ENCODE measurements around the gene CTDP1.

The CTDP1 gene

GRCh38 chr18:79644666-79645057 is 34.9 kb upstream of the CTDP1 start:
- DNase-seq = no peak

DNA sequence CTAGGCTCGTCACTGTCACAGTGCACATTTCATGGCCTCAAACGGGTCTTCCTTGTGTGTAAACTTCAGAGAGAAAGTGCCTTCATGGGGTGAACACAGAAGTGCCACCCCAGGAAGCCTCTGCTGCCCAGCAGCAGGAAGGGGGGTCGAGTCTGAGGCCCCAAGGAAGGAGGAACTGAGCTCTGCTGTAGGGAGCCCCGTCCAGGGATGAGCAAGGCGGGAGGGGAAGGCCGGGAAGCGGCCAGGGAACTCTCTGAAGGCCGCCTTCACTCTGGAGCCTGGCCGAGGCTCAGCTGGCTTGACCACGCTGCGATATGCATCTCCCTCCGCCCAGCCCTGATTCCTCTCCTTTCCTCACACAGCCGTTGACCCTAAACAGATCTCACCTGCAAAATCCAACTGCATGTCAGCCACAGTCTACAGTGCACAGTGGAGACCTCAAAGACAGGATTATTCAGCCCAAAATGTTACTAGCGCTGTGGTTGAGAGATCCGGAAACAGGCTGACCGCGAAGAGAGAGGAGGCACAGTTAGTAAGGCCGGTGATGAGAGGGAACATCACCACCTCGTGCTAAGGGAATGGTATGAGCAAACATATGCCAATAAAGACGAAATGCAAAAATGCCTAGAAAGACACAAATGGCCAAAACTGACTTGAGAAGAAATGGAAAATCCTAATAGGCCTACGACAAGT is 34.2 kb upstream of the CTDP1 start:
- no peak for DNase-seq

DNA sequence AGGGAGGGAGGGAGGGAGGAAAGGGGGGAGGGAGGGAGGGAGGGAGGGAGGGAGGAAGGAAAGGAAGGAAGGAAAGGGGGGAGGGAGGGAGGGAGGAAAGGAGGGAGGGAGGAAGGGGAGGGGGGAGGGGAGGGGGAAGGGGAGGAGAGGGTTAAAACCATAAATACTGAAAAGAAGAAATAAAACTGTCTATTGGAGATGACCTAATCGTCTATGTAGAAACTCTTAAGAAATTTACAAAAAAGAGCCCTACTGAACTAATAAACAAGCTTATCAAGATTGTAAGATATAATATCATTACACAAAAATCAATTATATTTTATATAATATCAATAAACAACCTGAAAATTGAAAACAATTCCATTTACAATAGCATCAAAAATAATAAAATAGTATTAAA is 32.3 kb upstream of the CTDP1 start:
- no peak for DNase-seq

DNA sequence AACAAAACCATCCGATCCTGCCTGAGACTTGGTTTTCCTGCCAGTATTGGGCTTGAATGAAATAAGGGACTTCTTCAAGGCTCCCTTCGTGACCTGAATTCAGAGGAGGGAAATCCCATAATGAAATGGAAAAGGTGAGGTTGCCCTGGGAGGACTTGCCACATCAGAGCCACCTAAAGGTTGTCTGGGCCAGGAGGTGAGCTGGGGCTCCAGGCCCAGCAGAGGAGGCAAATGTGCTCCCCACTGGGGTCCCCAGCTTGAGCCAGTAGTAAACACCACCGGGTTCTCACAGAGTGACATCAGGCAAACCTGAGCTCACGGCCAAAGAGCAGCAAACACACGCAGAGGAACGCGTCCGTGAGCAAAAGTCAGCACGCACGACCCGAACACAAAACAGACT is 28.6 kb upstream of the CTDP1 start:
- no peak for DNase-seq

DNA sequence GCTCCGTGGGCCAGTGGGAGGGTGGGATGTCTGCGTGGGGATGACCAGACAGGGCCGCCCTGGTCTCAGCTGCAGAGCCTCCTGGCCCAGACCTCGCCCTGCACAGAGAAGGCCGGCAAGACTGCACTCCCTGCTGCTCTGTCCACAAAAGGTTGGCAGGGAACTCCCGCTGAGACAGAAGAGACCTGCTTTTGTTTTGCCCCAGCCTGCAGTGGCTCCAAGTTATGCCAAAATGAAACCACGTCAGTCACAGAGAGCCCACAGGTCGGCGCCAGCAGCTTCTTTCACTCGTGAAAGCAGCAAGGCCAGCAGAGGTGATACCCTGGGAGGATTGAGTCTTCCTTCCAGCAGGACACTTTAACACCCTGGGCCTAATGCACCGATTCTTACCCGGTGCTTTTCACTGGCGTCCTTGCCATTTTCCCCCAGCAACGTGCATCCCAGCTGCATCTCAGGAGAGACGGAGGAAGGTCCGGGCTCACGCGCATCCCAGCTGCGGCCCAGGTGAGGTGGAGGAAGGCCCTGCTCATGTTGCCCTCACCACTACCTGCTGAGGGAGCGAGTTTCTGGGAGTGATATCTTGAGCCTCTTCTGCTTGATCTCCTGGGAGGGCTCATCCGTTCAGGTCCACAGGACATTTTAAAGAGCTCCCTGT is 22.1 kb upstream of the CTDP1 start:
- no peak for DNase-seq

DNA sequence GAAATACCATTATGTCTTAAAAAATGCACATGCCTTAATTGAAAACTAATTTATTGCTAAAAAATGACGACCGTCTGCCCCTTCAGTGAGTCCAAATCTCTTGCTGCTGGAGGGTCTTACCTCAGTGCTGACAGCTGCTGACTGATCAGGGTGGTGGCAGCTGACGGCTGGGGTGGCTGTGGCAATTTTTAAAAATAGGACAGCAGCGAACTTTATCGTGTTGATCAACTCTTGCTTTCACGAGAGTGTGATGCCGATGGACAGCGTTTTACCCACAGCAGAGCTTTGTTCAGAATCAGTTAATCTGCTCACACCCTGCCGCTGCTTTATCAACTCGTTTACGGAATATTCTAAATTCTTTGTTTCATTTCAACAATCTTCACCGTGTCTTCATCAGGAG is 21.2 kb upstream of the CTDP1 start:
- no peak for DNase-seq

GRCh38 chr18:79659733-79660132 is 19.9 kb upstream of the CTDP1 start:
- no peak for DNase-seq

DNA sequence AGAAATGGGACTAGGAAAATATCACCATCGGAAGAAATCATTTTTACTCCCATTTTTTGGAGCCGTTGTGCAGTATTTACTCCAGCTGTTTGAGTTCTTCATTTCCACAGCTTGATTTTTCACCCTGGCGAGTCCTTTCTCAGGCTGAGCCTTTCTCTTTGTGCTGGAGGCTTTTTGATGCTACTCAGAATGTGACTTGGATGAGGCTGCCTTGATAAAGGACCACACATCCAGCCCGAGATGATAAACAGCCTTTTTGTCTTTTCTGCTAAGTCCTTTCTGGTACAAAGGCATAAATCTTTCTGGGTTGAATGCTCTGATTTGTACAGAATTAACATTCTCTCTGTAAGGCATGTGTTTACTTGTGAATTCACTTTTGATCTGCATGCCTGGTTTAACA is 17.6 kb upstream of the CTDP1 start:
- no peak for DNase-seq

DNA sequence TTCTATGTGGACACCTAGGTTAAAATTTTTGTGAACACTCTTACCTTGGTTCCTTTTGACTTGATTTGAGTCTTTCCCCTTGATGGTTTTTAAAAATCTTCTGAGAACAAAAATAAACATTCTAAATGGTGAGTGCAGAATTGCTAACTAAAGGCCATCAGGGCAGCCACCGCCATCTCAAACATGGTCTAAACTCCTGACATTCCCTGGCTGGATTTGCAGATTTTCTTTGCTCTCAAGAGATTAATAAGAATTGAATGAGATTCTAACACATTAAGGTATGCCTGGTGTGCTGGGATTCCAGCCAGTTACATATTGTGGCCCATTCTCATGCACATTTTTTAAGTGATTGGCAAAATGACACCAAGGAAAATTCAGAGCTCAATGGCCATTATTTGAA is 17.2 kb upstream of the CTDP1 start:
- DNase-seq = no peak

GRCh38 chr18:79664525-79665125 is 15.0 kb upstream of the CTDP1 start:
- DNase-seq = no peak

GRCh38 chr18:79668203-79668602 is 11.4 kb upstream of the CTDP1 start:
- DNase-seq = no peak

DNA sequence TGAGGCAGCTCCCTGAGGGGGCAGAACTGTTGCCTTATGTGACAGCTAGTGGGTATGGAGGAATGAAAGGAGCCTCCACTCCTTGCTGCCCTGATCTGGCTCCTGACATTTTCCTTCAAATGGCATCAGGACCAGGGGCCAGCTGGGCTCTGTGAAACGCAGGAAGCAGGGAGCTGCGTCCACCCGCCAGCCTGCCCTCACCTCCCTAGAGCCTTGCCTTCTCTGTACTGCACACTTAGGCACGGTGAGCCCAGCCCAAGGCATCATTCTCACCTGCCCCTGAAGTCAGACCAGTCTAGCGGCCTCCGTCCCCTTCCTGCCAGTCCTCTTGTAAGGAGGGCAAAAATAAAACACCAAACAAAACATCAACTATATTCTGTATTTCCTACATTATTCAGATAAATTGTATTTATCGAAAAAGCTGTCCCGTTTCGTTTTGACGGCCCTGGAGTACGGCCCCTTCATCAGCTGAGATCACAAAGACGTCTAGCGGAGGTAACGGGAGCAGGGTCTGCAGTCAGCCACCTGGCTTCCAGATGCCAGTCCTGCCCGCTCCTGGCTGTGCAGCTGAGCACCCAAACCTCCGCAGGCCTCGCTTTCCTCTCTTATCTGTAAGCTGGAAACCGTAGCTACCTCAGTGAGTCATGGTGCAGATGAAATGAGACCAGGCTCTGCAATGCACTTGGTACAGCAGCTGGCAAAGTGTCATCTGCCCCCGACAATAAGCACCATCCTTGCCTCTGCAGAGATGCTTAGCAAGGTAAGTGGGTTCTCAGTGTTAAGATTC is 6.9 kb upstream of the CTDP1 start:
- no peak for DNase-seq

- no peak for DNase-seq
These were observed 2.4 kb upstream of the CTDP1 start for GRCh38 chr18:79677221-79677620.

DNA sequence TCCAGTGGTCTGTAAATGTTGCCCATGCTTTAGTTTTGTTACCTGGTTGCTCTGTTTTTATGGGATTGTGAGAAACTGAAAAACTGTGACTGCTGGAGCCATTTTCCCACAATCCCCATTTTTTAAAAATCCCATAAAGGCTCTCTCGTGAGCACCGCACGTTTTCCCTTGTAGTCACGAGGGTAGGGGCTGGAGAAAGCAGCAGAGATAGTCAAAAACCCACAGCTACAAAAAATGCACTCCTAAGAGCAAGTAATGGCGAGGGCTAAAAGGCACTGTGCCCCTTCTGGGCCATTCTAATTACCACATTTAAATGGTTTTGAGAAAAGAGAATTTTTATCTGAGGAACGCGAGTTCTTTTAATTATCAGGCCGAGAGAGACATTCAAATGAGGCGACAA is 1.8 kb upstream of the CTDP1 start:
- DNase-seq = no peak

DNA sequence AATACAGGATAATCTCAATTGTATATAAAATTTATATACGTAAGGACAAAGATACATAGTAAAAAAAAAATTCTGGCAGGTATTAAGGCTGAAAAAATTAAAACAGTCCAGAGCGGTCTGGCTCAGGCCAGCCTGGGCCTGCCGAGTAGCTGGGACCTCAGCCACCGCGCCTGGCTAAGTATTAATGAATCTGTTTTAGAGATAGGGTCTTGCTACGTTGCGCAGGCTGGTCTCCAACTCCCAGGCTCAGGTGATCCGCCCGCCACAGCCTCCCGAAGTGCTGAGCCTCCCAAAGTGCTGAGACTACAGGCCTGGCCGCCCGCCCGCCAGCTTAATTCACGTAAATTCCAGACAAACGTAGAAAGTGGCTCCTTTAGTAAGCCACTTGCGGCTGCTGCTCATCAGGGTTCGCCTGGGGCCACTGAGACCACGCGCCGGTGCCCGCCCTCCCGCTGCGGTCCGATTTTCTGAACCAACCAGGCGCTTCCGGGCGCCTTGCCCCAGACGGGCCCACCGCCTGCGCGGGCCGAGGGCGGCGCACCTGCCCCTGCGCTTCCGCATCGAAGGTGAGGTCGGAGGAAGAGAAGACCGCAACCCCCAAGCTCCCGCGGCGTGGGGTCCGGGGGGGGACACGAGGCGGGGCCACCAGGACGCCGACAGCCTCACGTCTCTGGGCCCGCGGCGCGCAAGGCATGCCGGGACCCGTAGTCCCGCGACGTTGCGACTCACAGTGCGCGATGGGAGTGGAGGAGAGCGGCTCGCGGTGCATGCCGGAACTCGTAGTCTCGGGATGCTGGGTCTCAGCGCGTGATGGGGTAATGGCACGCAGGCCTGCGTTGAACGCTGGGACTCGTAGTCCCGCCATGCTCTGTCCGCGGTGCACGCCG is 695 bp upstream of the CTDP1 start:
- DNase-seq = peak; percentile 99

- DNase-seq = peak; percentile 88
These were observed 687 bp downstream of the CTDP1 start for GRCh38 chr18:79680100-79680879.

GRCh38 chr18:79680891-79681339 is 1.3 kb downstream of the CTDP1 start:
- no peak for DNase-seq

DNA sequence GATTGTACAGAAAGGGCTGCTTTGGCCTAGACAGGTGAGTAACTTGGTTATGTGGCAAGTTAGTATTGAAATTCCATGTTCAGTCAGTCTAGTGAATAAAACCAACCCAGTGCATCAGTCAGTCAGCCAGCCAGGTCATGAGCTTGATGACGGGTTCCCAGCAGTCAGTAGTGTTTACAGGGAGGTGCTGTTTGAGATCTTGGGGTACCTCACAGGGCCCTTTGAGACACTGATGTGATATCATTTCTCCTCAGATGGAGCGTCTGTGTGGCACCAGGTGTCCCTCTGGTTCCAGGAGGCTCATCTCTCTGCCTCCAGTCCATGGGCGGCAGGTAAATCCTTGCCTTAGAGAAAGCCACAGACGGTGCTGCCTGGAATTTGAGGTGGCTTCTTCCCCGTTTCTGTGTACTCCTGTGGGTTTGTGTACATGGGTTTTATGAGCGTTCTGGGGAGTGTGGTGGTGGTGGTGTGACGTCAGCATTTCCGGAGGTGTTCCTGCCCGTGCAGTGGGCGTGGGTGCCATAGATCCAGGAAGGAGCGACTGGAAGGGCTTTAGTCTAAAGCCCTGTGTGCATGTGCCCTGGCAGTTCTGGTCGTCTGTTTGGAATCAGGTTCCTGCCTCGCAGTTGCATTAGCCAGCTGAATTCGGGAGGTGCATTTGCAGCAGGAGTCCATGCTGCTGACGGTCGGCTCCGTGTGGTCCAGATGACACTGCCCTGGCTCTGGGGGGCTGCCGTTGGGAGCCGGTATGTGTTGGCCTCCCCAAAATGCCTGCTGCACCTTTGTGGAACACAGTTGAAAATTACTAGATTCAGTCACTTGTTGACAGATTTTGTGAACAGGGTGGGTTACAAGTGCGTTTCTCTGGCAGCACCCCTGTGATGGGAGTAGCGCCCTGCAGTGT is 2.1 kb downstream of the CTDP1 start:
- DNase-seq = peak; percentile 32

DNA sequence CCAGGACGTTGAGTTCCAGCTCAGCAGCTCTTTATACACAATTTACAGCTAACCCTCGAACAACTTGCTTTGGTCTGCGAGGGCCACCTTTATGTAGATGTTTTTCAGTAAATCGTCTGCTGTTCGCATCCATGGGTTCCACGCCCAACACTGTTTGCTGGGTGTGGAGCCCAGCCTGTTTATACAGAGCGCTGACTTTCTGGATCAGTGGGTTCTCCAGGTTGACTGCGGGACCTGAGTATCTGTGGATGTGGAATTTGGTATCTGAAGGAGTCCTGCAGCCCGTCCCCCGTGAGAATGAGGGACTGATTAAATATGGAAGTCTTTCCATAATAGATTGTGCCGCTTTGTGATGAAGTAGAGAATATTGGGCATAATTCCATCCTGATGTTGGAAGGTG is 2.9 kb downstream of the CTDP1 start:
- no peak for DNase-seq

- peak; percentile 67 for DNase-seq
These were observed 3.5 kb downstream of the CTDP1 start for GRCh38 chr18:79682894-79683625.

Data from hematopoietic multipotent progenitor cell treated with erythropoietin and hydrocortisone succinate and interleukin-3 and kit ligand, for 6 days (in vitro differentiated cells).